K562 (cell line): ENCODE measurements around the gene BANF2. TPM values are rescaled to one million over a fixed set of nuclear protein-coding genes. Genes with fewer than 3 reads are reported as not detected.

Source experiments
- ATAC-seq: fragments of 200-7000 bp; cut with Tn5 transposase; 3 replicates; pipeline ENCODE4 v1.9.1; 2020; ENCODE audit warnings: moderate library complexity
- BruUV-seq: library from RNA; stranded (reverse); fragments of 400-500 nt; replicated peaks from 2 replicates; lab custom pipeline; 2021; lab: Mats Ljungman, UMichigan
- CTCF ChIA-PET: fragments of 300-600 bp; formaldehyde crosslinking; extraction: SDS; loops from one replicate; lab custom pipeline; 2021; ENCODE audit warnings: low intra/inter-chr PET ratio; lab: Yijun Ruan, JAX
- POLR2A ChIA-PET: fragments of 300-600, 350-650 bp; sonication (Branson Sonifier 250); formaldehyde crosslinking; extraction: SDS; loops from one replicate; lab custom pipeline; 2021; ENCODE audit warnings: antibody characterized with exemption, inconsistent platforms; lab: Yijun Ruan, JAX
- DNase-seq, 4 experiments: peaks; one replicate each; pipeline versions ENCODE4 v3.0.0 to v3.0.0-alpha.2; 2011 to 2018; ENCODE audit warnings: low spot score in 3 of 4, mixed read lengths in 3 of 4; ENCODE audit errors: extremely low read depth in 1 of 4
- FAIRE-seq: peaks from 2 replicates; lab custom pipeline; 2011; peaks lifted over from hg19 to GRCh38; lab: Jason Lieb, UNC
- H2AFZ ChIP-seq: 2 replicates; pipeline ENCODE4 v1.6.0; 2011; ENCODE audit warnings: low read depth, low read length, control low read depth, inconsistent platforms
- H3K27ac ChIP-seq: fragments of 200-600 bp; 3 replicates; pipeline ENCODE4 v1.8.0; 2011; ENCODE audit warnings: low read depth, mild to moderate bottlenecking, control low read depth, inconsistent platforms, low read length, moderate library complexity, mixed read lengths; ENCODE audit errors: extremely low read depth
- H3K27me3 ChIP-seq, 2 experiments: fragments of 300-600 bp in 1 of 2; 2 replicates in 1 of 2; 3 replicates in 1 of 2; pipeline versions ENCODE4 v1.6.0 to v1.8.0; 2011; ENCODE audit warnings: inconsistent platforms in 2 of 2, low read length in 2 of 2, mild to moderate bottlenecking in 1 of 2, mixed read lengths in 1 of 2, moderate library complexity in 1 of 2; ENCODE audit not compliant: control insufficient read depth in 2 of 2, insufficient read depth in 2 of 2
- H3K36me3 ChIP-seq: fragments of 300-600 bp; 3 replicates; pipeline ENCODE4 v1.8.0; 2011; ENCODE audit warnings: mild to moderate bottlenecking, low read length, inconsistent platforms; ENCODE audit not compliant: control insufficient read depth, insufficient read depth
- H3K4me1 ChIP-seq, 2 experiments: fragments of 200-600 bp in 1 of 2; replicated peaks in 1 of 2; 2 replicates in 1 of 2; 3 replicates in 1 of 2; pipeline versions ENCODE4 v1.5.1 to v1.8.0; 2011; ENCODE audit warnings: inconsistent platforms in 2 of 2, low read length in 2 of 2, mild to moderate bottlenecking in 1 of 2, mixed read lengths in 1 of 2, moderate library complexity in 1 of 2; ENCODE audit not compliant: control insufficient read depth in 2 of 2, insufficient read depth in 2 of 2
- H3K4me2 ChIP-seq: 2 replicates; pipeline ENCODE4 v1.6.1; 2011; ENCODE audit warnings: low read length, control low read depth, inconsistent platforms, mixed read lengths; ENCODE audit not compliant: insufficient read depth
- H3K4me3 ChIP-seq: fragments of 200-600 bp; sonication (generic), shearing (Covaris generic); 2 replicates; pipeline ENCODE4 v1.5.1; 2016; ENCODE audit warnings: control low read depth, inconsistent platforms
- H3K79me2 ChIP-seq: fragments of 200-600 bp; 3 replicates; pipeline ENCODE4 v1.8.0; 2011; ENCODE audit warnings: low read length, inconsistent platforms; ENCODE audit not compliant: control insufficient read depth, insufficient read depth
- H3K9ac ChIP-seq, 2 experiments: 2 replicates each; pipeline versions ENCODE4 v1.6.0 to v1.6.1; 2011; ENCODE audit warnings: low read depth in 2 of 2, low read length in 2 of 2, control low read depth in 1 of 2, inconsistent platforms in 1 of 2, mild to moderate bottlenecking in 1 of 2, mixed read lengths in 1 of 2; ENCODE audit not compliant: insufficient read depth in 1 of 2
- H3K9me1 ChIP-seq: one replicate; pipeline ENCODE4 v1.6.0; 2011; ENCODE audit warnings: inconsistent platforms, mild to moderate bottlenecking, low read length, moderate library complexity; ENCODE audit not compliant: control insufficient read depth, insufficient read depth
- H3K9me3 ChIP-seq: replicated peaks from 2 replicates; pipeline ENCODE4 v1.5.1; 2011; ENCODE audit warnings: low read depth, low read length, inconsistent platforms; ENCODE audit not compliant: control insufficient read depth, insufficient read depth
- H4K20me1 ChIP-seq: replicated peaks from 2 replicates; pipeline ENCODE4 v1.6.1; 2011; ENCODE audit warnings: low read length, inconsistent platforms, mixed read lengths; ENCODE audit not compliant: control insufficient read depth, insufficient read depth
- BDP1 ChIP-seq: IDR thresholded peaks from 3 replicates; pipeline ENCODE4 v1.6.1; 2011; ENCODE audit not compliant: insufficient read length, insufficient read depth
- CBX1 ChIP-seq: sonication (generic); IDR thresholded peaks from 2 replicates; pipeline ENCODE4 v1.6.1; 2016; ENCODE audit warnings: antibody characterized with exemption, low read depth, mild to moderate bottlenecking
- GTF2F1 ChIP-seq: IDR thresholded peaks from 2 replicates; pipeline ENCODE4 v1.6.1; 2011; ENCODE audit warnings: low read depth, low read length, improper control_type of control experiment
- PML ChIP-seq: IDR thresholded peaks from 2 replicates; pipeline ENCODE4 v1.6.1; 2012; ENCODE audit warnings: low read length, inconsistent platforms
- ZNF133 ChIP-seq: fragments of 250-450 bp; sonication (Bioruptor Pico); IDR thresholded peaks from 2 replicates; pipeline ENCODE4 v1.4.0; 2020; ENCODE audit warnings: mild to moderate bottlenecking
- ZNF696 ChIP-seq: fragments of 250-450 bp; sonication (Bioruptor Pico); conservative IDR thresholded peaks from 2 replicates; pipeline ENCODE4 v1.4.0; 2020; ENCODE audit warnings: mild to moderate bottlenecking, moderate library complexity
- ZNF707 ChIP-seq: fragments of 250-450 bp; sonication (Bioruptor Pico); conservative IDR thresholded peaks from 2 replicates; pipeline ENCODE4 v1.8.0; 2022; ENCODE audit warnings: inconsistent platforms, mild to moderate bottlenecking, moderate library complexity
- WGBS: fragments of 100-300 bp; shearing (Covaris generic); methylation state at CpG from one replicate; pipeline ENCODE4 v1.1.6; 2016; ENCODE audit warnings: low coverage, mixed read lengths; ENCODE audit not compliant: insufficient coverage; ENCODE audit errors: missing lambda C conversion rate; 5-methylcytosine and 5-hydroxymethylcytosine counted together
- in situ Hi-C: fragments of 300-500 bp; cut with MboI; formaldehyde crosslinking; loops from 4 replicates; pipeline ENCODE4 v1.15.0; 2018; ENCODE audit warnings: inconsistent platforms, mixed read lengths
- intact Hi-C: fragments of 100-400 bp; cut with micrococcal nuclease; formaldehyde crosslinking; loops from 2 replicates; pipeline ENCODE4 v1.14.2; 2022
- polyA plus RNA-seq, 8 experiments: library from polyadenylated mRNA; depleted of rRNA in 4 of 8; stranded (reverse) in 5 of 8; unstranded in 3 of 8; fragments of >200 nt; fragmentation: Nextera tagmentation in 2 of 8; fragmentation: Illumina TruSeq in 1 of 8; extraction: Ambion mirVana in 2 of 8; extraction: Trizol in 1 of 8; gene quantifications; 2 replicates each; pipeline versions ENCODE4 v1.2.1 to v1.2.3, GENCODE V29; 2011 to 2014; ENCODE audit warnings: inconsistent platforms in 1 of 8, missing spikeins in 1 of 8
- total RNA-seq, 7 experiments: library from RNA; depleted of rRNA in 6 of 7; stranded (reverse); fragments of >200 nt in 6 of 7; fragmentation: Illumina TruSeq in 2 of 7; extraction: Trizol in 2 of 7; gene quantifications; 2 replicates each; pipeline versions ENCODE4 v1.2.1 to v1.2.3, GENCODE V29; 2011 to 2021; ENCODE audit warnings: low replicate concordance in 1 of 7
- TF ChIP-seq, protein P1 (sequence below): sonication (generic); formaldehyde crosslinking; IDR thresholded peaks from 2 replicates; pipeline ENCODE4 v1.8.0; 2022; ENCODE audit warnings: missing genetic modification reagents, mild to moderate bottlenecking, moderate library complexity, borderline replicate concordance

Gene BANF2
- total and polyA plus RNA-seq, 9 of the 15 experiments (the other 6 are each of a cell fraction or from before 2014, with no cell fraction given), result not detected

DNA sequence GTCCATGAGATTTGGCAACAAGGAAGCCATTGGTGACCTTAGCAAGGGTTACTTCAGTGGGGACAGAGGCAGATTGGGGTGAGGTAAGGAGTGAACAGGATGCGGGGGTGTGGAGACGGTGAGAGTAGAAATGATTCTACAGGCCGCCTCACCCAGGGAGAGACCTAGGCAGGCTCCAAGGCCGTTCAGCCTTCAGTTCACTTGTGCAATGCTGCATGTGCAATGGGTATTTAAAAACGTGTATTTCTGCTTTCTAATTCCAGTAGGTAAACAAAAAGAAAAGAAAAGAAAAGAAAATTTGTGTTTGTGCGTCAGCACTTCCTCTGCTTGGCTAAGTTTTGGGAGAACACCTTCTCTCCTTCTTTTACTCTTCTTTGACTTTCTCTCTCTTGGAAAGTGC lies 56.8 kb downstream of the BANF2 start:
- CTCF ChIA-PET, result no interaction called here
- no peak for ATAC-seq
- TF ChIP-seq, protein P1, sequence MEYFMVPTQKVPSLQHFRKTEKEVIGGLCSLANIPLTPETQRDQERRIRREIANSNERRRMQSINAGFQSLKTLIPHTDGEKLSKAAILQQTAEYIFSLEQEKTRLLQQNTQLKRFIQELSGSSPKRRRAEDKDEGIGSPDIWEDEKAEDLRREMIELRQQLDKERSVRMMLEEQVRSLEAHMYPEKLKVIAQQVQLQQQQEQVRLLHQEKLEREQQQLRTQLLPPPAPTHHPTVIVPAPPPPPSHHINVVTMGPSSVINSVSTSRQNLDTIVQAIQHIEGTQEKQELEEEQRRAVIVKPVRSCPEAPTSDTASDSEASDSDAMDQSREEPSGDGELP (CRISPR knock-in tag), result no peak
- TF ChIP-seq ZNF696 (CRISPR knock-in tag) (no peak), GTF2F1 (no peak), ZNF707 (CRISPR knock-in tag) (no peak), ZNF133 (CRISPR knock-in tag) (no peak), CBX1 (no peak), BDP1 (no peak), PML (no peak)
- TF ChIP-seq, all 486 proteins: peak for 0
- WGBS, result 0% methylated on average over 4 of the region's 6 CpGs
- Histone ChIP-seq H3K9me3 (no peaks in the 10 kb centered on the region), H3K36me3 (no peaks in the 10 kb centered on the region), H3K4me1 (no peaks in the 10 kb centered on the region), H3K4me3 (no peak overlapping the region), H3K79me2 (no peaks in the 10 kb centered on the region), H3K4me2 (no peak overlapping the region), H3K9ac (no peak overlapping the region), H3K27me3 (peaks cover 0 to 21% of the 10 kb centered on the region in 2 experiments; a peak in 2 of 5 replicates), H4K20me1 (no peaks in the 10 kb centered on the region), H2AFZ (no peak overlapping the region), H3K9me1 (no peaks in the 10 kb centered on the region), H3K27ac (no peak overlapping the region)
- BruUV-seq, result no TSS peak
- FAIRE-seq (no peak), DNase-seq (no peak)
- in situ Hi-C loops (no loop called here), intact Hi-C loops (no loop called here)
- POLR2A ChIA-PET, result no interaction called here
